ENCODE results near the gene LAMC1.

The LAMC1 gene

GRCh38 chr1:183021405-183022201 is 1.6 kb upstream of the LAMC1 start:
- H3K27ac ChIP-seq (ENCODE audit: low read depth, low read length) = no peak overlapping the region
- H2AFZ ChIP-seq (ENCODE audit: low read depth, low read length, severe bottlenecking) = no peak overlapping the region
- H3K4me2 ChIP-seq (ENCODE audit: low read depth, low read length, poor library complexity, severe bottlenecking) = peak overlapping the region; percentile 60
- no peaks in the 10 kb centered on the region for H3K27me3 ChIP-seq (ENCODE audit: low read length)
- peaks cover 22% of the 10 kb centered on the region; the same call in 1 of the 2 replicates for H3F3A ChIP-seq (ENCODE audit: insufficient read depth)
- no peak for TF ChIP-seq EZH2phosphoT487 (conservative IDR thresholded peaks at IDR 0.05; ENCODE audit: low read length)
- TF ChIP-seq, protein P1, sequence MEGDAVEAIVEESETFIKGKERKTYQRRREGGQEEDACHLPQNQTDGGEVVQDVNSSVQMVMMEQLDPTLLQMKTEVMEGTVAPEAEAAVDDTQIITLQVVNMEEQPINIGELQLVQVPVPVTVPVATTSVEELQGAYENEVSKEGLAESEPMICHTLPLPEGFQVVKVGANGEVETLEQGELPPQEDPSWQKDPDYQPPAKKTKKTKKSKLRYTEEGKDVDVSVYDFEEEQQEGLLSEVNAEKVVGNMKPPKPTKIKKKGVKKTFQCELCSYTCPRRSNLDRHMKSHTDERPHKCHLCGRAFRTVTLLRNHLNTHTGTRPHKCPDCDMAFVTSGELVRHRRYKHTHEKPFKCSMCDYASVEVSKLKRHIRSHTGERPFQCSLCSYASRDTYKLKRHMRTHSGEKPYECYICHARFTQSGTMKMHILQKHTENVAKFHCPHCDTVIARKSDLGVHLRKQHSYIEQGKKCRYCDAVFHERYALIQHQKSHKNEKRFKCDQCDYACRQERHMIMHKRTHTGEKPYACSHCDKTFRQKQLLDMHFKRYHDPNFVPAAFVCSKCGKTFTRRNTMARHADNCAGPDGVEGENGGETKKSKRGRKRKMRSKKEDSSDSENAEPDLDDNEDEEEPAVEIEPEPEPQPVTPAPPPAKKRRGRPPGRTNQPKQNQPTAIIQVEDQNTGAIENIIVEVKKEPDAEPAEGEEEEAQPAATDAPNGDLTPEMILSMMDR (IDR thresholded peaks at IDR 0.05; ENCODE audit: insufficient read depth, low read length, poor library complexity, severe bottlenecking) = no peak
- H3K9ac ChIP-seq (ENCODE audit: low read length) = no peak overlapping the region
- 0 out of 2 replicates have a peak, but pooled peaks cover 4% of the 10 kb centered on the region for H3K79me2 ChIP-seq (ENCODE audit: insufficient read depth, low read length)
- H3K4me3 ChIP-seq (ENCODE audit: insufficient read depth, low read length, poor library complexity, severe bottlenecking) = no peak overlapping the region
- H4K20me1 ChIP-seq (ENCODE audit: low read depth, low read length) = peaks cover 19% of the 10 kb centered on the region
- no peaks in the 10 kb centered on the region for H3K9me3 ChIP-seq (ENCODE audit: insufficient read depth, low read length)
- H3K9me2 ChIP-seq (replicated peaks; ENCODE audit: insufficient read depth, low read length) = no peaks in the 10 kb centered on the region
- H3K36me3 ChIP-seq (ENCODE audit: low read length) = no peaks in the 10 kb centered on the region

DNA sequence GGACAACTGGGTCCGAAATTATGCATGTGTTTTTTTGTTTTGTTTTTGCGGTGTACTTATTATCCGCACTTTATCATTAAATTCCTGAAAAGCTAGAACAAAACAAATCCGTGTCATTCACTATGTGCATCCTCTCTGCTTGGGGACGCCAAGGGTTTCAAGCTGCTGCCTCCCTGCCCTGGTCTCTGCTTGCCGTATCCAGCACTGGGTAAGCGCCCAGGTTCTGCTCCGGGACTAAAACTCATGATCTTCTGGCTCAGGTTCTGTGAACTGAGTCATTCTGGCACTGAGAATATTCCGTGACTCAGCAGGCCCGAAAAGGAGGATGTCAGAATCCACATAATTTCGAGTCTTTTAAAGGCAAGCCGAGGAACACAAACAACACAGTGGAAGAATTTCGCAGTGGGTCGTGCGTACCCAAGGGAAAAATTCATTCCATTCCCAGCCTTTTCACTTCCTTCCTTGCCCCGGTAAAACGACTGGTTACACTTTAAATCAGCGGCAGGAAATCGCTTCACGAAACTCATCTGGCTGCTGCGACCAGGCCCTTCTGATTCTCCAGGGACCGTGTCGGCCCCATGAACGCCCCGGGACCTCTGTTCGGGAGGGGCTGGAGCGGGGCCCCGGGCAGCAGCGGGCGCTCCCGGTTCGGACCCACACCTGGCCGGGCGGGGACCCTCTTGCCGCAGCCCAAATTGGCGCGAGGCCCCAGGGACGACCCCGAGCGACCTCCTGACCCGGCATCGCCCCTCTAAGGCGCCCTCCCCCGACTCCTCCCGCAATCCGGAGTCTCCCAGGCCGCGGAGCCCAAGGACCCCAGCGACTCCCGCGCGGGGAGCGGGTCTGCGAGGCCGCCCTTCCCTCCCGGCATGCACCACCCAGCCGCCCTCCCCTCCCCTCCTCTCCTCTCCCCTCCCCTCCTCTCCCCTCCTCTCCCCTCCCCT is 746 bp upstream of the LAMC1 start:
- Histone ChIP-seq H2AFZ (ENCODE audit: low read depth, low read length, severe bottlenecking) (peak overlapping the region; percentile 84), H3K9me2 (replicated peaks; ENCODE audit: insufficient read depth, low read length) (no peaks in the 10 kb centered on the region), H3F3A (ENCODE audit: insufficient read depth) (peaks cover 22% of the 10 kb centered on the region; the same call in 1 of the 2 replicates), H3K79me2 (ENCODE audit: insufficient read depth, low read length) (0 out of 2 replicates have a peak, but pooled peaks cover 4% of the 10 kb centered on the region), H3K27ac (ENCODE audit: low read depth, low read length) (0 out of 2 replicates have a peak overlapping the region, but pooled peaks have one; percentile 23), H3K4me2 (ENCODE audit: low read depth, low read length, poor library complexity, severe bottlenecking) (peak overlapping the region; percentile 60), H3K9me3 (ENCODE audit: insufficient read depth, low read length) (no peaks in the 10 kb centered on the region), H3K36me3 (ENCODE audit: low read length) (no peaks in the 10 kb centered on the region), H3K27me3 (ENCODE audit: low read length) (no peaks in the 10 kb centered on the region), H3K9ac (ENCODE audit: low read length) (peak overlapping the region; percentile 68), H4K20me1 (ENCODE audit: low read depth, low read length) (peaks cover 24% of the 10 kb centered on the region), H3K4me3 (ENCODE audit: insufficient read depth, low read length, poor library complexity, severe bottlenecking) (peak overlapping the region; percentile 70)
- no peak for TF ChIP-seq EZH2phosphoT487 (conservative IDR thresholded peaks at IDR 0.05; ENCODE audit: low read length)
- TF ChIP-seq, protein P1 (IDR thresholded peaks at IDR 0.05; ENCODE audit: insufficient read depth, low read length, poor library complexity, severe bottlenecking) = no peak

DNA sequence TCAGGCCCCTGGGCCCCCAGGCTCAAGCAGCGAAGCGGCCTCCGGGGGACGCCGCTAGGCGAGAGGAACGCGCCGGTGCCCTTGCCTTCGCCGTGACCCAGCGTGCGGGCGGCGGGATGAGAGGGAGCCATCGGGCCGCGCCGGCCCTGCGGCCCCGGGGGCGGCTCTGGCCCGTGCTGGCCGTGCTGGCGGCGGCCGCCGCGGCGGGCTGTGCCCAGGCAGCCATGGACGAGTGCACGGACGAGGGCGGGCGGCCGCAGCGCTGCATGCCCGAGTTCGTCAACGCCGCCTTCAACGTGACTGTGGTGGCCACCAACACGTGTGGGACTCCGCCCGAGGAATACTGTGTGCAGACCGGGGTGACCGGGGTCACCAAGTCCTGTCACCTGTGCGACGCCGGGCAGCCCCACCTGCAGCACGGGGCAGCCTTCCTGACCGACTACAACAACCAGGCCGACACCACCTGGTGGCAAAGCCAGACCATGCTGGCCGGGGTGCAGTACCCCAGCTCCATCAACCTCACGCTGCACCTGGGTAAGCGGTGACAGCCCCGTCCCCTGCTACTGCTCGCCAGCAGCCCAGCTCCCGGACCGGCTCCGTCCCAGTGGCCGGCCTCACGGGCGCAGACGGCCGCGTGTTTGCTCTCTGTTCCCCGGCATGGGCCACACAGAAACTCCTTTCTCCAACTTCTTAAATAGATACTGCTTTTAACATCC is 539 bp downstream of the LAMC1 start:
- Histone ChIP-seq H3K27me3 (ENCODE audit: low read length) (no peaks in the 10 kb centered on the region), H3K36me3 (ENCODE audit: low read length) (peaks cover 8% of the 10 kb centered on the region; the same call in 1 of the 2 replicates), H3F3A (ENCODE audit: insufficient read depth) (peaks cover 22% of the 10 kb centered on the region; the same call in 1 of the 2 replicates), H4K20me1 (ENCODE audit: low read depth, low read length) (peaks cover 24% of the 10 kb centered on the region), H3K9ac (ENCODE audit: low read length) (peak overlapping the region; percentile 68), H3K4me2 (ENCODE audit: low read depth, low read length, poor library complexity, severe bottlenecking) (peak overlapping the region; percentile 82), H3K9me2 (replicated peaks; ENCODE audit: insufficient read depth, low read length) (no peaks in the 10 kb centered on the region), H2AFZ (ENCODE audit: low read depth, low read length, severe bottlenecking) (peak overlapping the region; percentile 63), H3K4me3 (ENCODE audit: insufficient read depth, low read length, poor library complexity, severe bottlenecking) (peak overlapping the region; percentile 67), H3K79me2 (ENCODE audit: insufficient read depth, low read length) (0 out of 2 replicates have a peak, but pooled peaks cover 4% of the 10 kb centered on the region), H3K27ac (ENCODE audit: low read depth, low read length) (peak overlapping the region; percentile 53), H3K9me3 (ENCODE audit: insufficient read depth, low read length) (no peaks in the 10 kb centered on the region)
- no peak for TF ChIP-seq EZH2phosphoT487 (conservative IDR thresholded peaks at IDR 0.05; ENCODE audit: low read length)
- TF ChIP-seq, protein P1 (IDR thresholded peaks at IDR 0.05; ENCODE audit: insufficient read depth, low read length, poor library complexity, severe bottlenecking) = peak; percentile 39
